GM10847 (cell line): Measurements from ENCODE around the gene MRPL58.

Source experiments
- POLR2A ChIP-seq: IDR thresholded peaks from 2 replicates; pipeline ENCODE4 v1.6.1; 2011; ENCODE audit not compliant: insufficient read length; ENCODE audit errors: extremely low read depth

The MRPL58 gene

DNA sequence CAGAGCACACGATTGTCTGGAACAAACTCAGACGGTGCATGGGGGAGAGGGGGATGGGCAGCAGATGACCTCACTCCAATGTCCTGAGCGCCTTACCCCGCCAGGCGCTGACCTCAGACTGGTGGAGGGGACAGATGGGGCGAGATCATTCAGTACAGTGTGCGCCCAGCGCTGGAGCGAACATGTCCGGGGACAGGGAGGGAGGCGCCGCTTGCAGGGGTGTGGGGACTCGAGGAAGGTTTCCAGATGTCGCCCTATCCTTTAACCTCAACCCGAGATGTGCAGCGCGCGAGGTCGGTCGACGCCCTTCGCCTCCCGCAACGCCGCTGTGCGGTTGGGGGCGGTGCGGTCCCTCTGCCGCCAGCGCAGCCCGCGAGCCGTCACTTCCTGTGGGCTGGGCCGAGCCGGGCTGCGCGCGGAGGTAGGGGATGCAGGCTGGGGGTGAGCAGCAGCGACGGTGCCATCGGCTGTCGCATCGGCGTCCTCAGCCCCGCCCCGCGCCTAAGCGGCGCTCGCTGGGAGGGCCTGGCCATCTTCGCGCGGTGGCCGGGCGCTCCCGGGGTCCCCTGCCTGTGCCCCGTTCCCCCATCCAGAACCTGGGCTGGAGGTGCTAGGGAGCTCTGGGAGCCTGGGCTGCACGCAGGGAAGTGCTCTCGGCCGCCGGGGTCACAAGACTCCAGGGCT, 30.3 kb upstream of the MRPL58 start:
- TF ChIP-seq POLR2A = no peak

DNA sequence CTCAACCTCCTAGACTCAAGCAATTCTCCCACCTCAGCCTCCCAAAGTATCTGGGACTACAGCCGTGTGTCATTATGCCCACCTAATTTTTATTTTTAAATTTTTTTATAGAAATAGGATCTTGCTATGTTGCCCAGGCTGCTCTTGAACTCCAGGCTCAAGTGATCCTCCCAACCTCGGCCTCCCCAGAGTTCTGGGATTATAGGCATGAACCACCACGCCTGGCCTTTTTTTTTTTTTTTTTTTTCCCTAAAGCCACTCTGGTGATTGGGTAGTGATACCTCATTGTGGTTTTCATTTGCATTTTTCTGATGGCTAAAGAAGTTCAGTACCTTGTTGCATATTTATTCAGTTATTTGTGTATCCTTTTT, 26.3 kb upstream of the MRPL58 start:
- no peak for TF ChIP-seq POLR2A

DNA sequence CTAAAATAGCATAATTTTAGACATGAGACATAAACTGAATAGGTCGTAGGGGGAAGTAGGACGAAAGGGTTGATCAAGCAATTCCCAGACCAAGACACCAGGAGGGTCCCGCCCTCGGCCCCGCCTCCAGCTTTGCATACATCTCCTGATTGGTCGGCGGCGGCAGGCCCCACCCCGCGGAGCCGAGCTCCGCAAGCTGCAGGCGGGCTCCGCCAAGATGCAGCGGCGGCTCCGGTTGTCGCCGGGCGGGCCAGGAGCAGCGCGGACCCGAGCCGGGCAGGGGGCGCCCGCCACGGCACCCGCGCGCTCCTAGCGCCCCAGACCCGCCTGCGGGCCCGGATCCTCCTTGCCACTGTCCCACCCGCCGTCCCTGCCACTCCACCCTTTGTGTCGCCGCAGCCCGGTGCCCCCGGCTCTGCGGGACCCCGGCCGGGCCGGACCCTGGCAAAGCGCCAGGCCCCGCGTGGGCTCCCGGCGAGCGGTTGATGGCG, 25.0 kb upstream of the MRPL58 start, which contains the start of gene CDR2L:
CDR2L (plus strand) TSS at position 215 of the 491 bp plus-strand sequence. CDS start 412 bp downstream, outside the sequence.
- TF ChIP-seq POLR2A = no peak

DNA sequence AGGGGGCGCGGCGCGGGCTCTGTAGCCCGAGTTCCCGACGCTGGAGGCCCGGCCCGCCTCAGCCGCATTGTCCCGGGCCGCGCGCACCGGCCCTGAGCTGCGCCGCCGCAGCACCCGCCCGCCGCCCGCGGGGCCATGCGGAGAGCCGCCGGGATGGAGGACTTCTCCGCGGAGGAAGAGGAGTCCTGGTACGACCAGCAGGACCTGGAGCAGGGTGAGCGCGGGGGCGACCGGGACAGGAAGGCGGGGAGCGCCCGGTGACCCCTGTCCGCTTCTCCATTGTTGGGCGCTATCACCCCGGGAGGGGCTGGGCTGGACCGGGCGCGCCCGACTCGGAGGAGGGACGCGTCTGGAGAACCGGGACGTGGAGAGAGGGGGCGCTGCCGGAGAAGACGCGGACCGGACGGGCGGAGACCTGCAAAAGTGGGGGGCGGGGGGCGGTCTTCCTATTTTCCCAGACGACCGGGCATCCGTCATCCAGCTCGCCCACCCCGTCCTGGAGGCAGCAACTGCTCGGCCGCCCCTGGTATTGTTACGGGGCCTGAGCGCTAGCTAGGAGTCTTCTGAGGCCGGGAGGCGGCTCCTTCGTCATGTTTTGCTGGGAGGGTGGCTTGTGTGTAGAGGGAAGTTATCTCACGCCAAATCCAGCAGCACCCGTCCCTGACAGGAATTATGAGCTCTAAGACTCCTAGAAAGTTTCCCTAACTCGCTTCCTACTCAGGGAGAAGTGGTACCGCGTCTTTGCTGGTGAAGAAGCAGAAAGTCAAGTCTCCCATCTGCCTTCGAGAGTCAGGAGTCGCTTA, 24.4 kb upstream of the MRPL58 start:
- no peak for TF ChIP-seq POLR2A

- TF ChIP-seq POLR2A = no peak
Observed at GRCh38 chr17:74990581-74991105, 21.8 kb upstream of the MRPL58 start.

- TF ChIP-seq POLR2A = no peak
Observed at GRCh38 chr17:74992223-74992622, 20.2 kb upstream of the MRPL58 start.

GRCh38 chr17:74994440-74994839, 18.0 kb upstream of the MRPL58 start:
- no peak for TF ChIP-seq POLR2A

- TF ChIP-seq POLR2A = no peak
Observed at GRCh38 chr17:74995847-74996246, 16.6 kb upstream of the MRPL58 start.

GRCh38 chr17:74998783-74999182, 13.7 kb upstream of the MRPL58 start:
- TF ChIP-seq POLR2A = no peak

DNA sequence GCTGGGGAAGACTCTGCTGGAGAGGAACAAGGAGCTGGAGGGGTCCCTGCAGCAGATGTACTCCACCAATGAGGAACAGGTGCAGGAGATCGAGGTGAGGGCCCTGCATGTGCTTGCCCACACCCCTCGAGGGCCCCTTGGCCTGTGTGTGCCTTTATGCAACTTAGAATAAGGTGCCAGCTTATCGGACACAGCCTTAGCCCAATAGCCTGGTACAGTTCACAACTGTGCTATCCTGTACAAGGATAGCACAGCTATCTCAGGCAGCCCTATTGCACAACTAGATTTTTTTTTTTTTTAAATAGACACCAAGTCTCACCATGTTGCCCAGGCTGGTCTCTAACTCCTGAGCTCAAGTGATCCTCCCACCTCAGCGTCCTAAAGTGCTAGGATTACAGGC, 12.9 kb upstream of the MRPL58 start:
- no peak for TF ChIP-seq POLR2A

DNA sequence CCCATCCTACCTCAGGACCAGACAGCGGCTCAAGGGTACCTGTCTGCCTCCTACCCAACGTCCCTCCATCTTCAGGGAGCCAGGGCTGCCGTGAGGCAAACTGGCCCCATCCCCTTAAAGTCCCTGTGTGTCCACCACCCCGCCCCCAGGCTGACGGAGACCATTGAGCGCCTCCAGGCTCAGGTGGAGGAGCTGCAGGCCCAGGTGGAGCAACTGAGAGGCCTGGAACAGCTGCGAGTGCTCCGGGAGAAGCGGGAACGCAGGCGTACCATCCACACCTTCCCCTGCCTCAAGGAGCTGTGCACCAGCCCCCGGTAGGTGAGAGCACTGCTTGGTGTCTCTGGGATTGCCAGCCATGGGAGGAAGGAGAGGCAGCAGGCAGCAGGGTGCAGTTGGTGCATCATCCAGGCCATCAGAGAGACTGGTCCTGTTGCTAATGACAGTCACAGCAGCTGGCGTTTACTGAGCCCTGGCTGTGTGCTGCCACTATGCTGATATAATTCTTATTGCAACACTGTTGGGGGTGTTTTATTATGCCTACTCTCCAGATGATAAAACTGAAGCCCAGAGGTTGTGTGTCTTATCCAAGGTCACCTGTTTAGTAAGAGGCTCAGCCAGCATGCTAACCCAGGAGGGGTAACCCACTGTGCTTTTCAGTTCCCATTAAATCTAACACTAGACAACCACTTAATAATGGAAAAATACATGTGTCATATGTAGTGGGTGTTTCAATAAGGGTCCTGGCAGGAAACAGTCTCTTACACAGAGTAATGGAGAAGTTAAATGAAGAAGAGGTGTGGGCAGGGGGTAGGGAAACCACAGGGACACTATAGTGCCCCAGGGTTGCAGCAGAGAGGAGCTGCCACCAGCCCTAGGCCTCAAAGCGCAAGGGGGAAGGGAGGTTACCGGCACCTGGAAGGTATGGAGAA, 10.3 kb upstream of the MRPL58 start:
- no peak for TF ChIP-seq POLR2A

- TF ChIP-seq POLR2A = no peak
Observed at GRCh38 chr17:75003070-75003956, 9.2 kb upstream of the MRPL58 start.

GRCh38 chr17:75003957-75004355, 8.5 kb upstream of the MRPL58 start:
- TF ChIP-seq POLR2A = no peak

DNA sequence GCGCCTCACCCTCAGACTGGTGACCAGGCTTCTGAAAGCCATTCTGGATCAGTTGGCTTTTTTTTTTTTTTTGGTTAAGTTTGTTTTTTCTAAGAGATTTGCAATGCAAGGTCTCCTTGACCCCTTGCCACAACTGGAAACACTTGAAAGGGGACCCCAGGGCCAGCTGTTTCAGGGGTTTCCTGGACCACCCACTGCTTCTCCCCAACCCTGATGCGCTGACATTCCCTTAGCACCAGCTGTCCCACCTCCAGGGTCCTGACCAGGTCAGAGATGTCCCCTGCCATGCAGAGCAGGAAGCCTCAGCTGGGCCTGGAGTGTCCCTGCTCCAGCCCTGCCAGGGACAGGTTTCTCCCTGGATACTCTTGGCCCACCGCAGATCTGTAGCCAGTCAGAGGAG, 8.1 kb upstream of the MRPL58 start:
- TF ChIP-seq POLR2A = no peak
